GM12878 (cell line): ENCODE results near the gene EIF1. TPM values are rescaled to one million over a fixed set of nuclear protein-coding genes. Genes with fewer than 3 reads are reported as not detected.
A peak's percentile ranks its signal among the peaks of the same experiment; 100 is the strongest.

Experiments
- ATAC-seq: fragments of 200-7000 bp; cut with Tn5 transposase; 3 replicates; pipeline ENCODE4 v1.9.1; 2020; ENCODE audit warnings: mild to moderate bottlenecking, moderate library complexity
- BruUV-seq: library from RNA; stranded (reverse); fragments of 400-500 nt; replicated peaks from 2 replicates; lab custom pipeline; 2021; lab: Mats Ljungman, UMichigan
- CTCF ChIA-PET: fragments of 300-600 bp; sonication (Branson Sonifier 250); formaldehyde crosslinking; extraction: SDS; loops from one replicate; lab custom pipeline; 2021; ENCODE audit warnings: inconsistent platforms; lab: Yijun Ruan, JAX
- POLR2A ChIA-PET: fragments of 350-600 bp; formaldehyde crosslinking; extraction: SDS; loops from one replicate; lab custom pipeline; 2021; ENCODE audit warnings: inconsistent platforms; lab: Charles Lee
- RAD21 ChIA-PET: fragments of 300-600 bp; sonication (Branson Sonifier 250); formaldehyde crosslinking; loops from one replicate; lab custom pipeline; 2023; ENCODE audit warnings: antibody characterized with exemption; ENCODE audit not compliant: unreplicated experiment; lab: Charles Lee
- SMC1A ChIA-PET: fragments of 300-600 bp; sonication (Branson Sonifier 250); formaldehyde crosslinking; loops from one replicate; lab custom pipeline; 2023; ENCODE audit not compliant: unreplicated experiment, uncharacterized antibody; lab: Charles Lee
- DNase-seq: peaks from one replicate; pipeline ENCODE4 v3.0.0-alpha.2; 2011; ENCODE audit warnings: low read depth, low spot score
- FAIRE-seq: peaks from 3 replicates; lab custom pipeline; 2011; peaks lifted over from hg19 to GRCh38; lab: Jason Lieb, UNC
- H2AFZ ChIP-seq: 2 replicates; pipeline ENCODE4 v1.6.0; 2011; ENCODE audit warnings: low read depth, low read length, control low read depth; ENCODE audit not compliant: control insufficient read depth
- H3K27ac ChIP-seq: 2 replicates; pipeline ENCODE4 v1.5.1; 2011; ENCODE audit warnings: control low read depth; ENCODE audit not compliant: control insufficient read depth, insufficient read depth
- H3K27me3 ChIP-seq, 2 experiments: replicated peaks in 1 of 2; 2 replicates each; pipeline versions ENCODE4 v1.6.0 to v1.6.1; 2011; ENCODE audit warnings: low read length in 1 of 2; ENCODE audit not compliant: control insufficient read depth in 2 of 2, insufficient read depth in 2 of 2
- H3K36me3 ChIP-seq, 2 experiments: 2 replicates each; pipeline ENCODE4 v1.5.1; 2011; ENCODE audit warnings: low read length in 1 of 2; ENCODE audit not compliant: control insufficient read depth in 2 of 2, insufficient read depth in 2 of 2
- H3K4me1 ChIP-seq: 2 replicates; pipeline ENCODE4 v1.6.1; 2011; ENCODE audit warnings: mild to moderate bottlenecking, low read length, moderate library complexity, mixed read lengths; ENCODE audit not compliant: control insufficient read depth, insufficient read depth
- H3K4me2 ChIP-seq: 2 replicates; pipeline ENCODE4 v1.6.0; 2011; ENCODE audit warnings: control low read depth; ENCODE audit not compliant: control insufficient read depth, insufficient read depth
- H3K4me3 ChIP-seq: fragments of 200-600 bp; sonication (generic); 2 replicates; pipeline ENCODE4 v1.5.1; 2016
- H3K79me2 ChIP-seq: 2 replicates; pipeline ENCODE4 v1.6.0; 2011; ENCODE audit warnings: low read length; ENCODE audit not compliant: control insufficient read depth, insufficient read depth
- H3K9ac ChIP-seq: 2 replicates; pipeline ENCODE4 v1.8.0; 2011; ENCODE audit warnings: low read length, control low read depth, mixed read lengths; ENCODE audit not compliant: control insufficient read depth, insufficient read depth
- H3K9me3 ChIP-seq: replicated peaks from 3 replicates; pipeline ENCODE4 v1.5.1; 2011; ENCODE audit warnings: mild to moderate bottlenecking, low read length; ENCODE audit not compliant: control insufficient read depth, insufficient read depth
- H4K20me1 ChIP-seq: 2 replicates; pipeline ENCODE4 v1.6.0; 2011; ENCODE audit not compliant: control insufficient read depth, insufficient read depth
- BACH1 ChIP-seq: fragments of 450-650 bp; IDR thresholded peaks from 2 replicates; pipeline ENCODE4 v1.6.1; 2017; ENCODE audit warnings: mild to moderate bottlenecking, borderline replicate concordance
- CHD4 ChIP-seq: fragments of 200-600 bp; sonication (generic); IDR thresholded peaks from 2 replicates; pipeline ENCODE4 v1.6.1; 2016; ENCODE audit warnings: mild to moderate bottlenecking
- ESRRA ChIP-seq: IDR thresholded peaks from 2 replicates; pipeline ENCODE4 v1.6.1; 2012; ENCODE audit warnings: mild to moderate bottlenecking, low read length, improper control_type of control experiment
- FOXK2 ChIP-seq: fragments of 450-650 bp; IDR thresholded peaks from 2 replicates; pipeline ENCODE4 v1.6.1; 2017; ENCODE audit warnings: mild to moderate bottlenecking, moderate library complexity
- NBN ChIP-seq: fragments of 450-650 bp; IDR thresholded peaks from 2 replicates; pipeline ENCODE4 v1.6.1; 2016
- SREBF1 ChIP-seq: IDR thresholded peaks from 2 replicates; pipeline ENCODE4 v1.6.1; 2012; ENCODE audit warnings: mild to moderate bottlenecking, low read length
- SUZ12 ChIP-seq: fragments of 200-600 bp; sonication (generic); IDR thresholded peaks from one replicate; pipeline ENCODE4 v1.6.1; 2018; ENCODE audit warnings: antibody characterized with exemption, mild to moderate bottlenecking; ENCODE audit not compliant: unreplicated experiment
- ZSCAN29 ChIP-seq: fragments of 450-650 bp; IDR thresholded peaks from 2 replicates; pipeline ENCODE4 v1.6.1; 2017; ENCODE audit warnings: mild to moderate bottlenecking, moderate library complexity
- whole genome bisulfite sequencing: methylation state at CpG from one replicate; pipeline ENCODE4 v1.1.6; 2016; ENCODE audit warnings: low lambda C conversion rate; ENCODE audit not compliant: insufficient replicate concordance, insufficient coverage; ENCODE audit errors: missing lambda C conversion rate; 5-methylcytosine and 5-hydroxymethylcytosine counted together
- in situ Hi-C: fragments of 300-500 bp; cut with MboI; formaldehyde crosslinking; loops from 9 replicates; pipeline ENCODE4 v1.14.3; 2018; ENCODE audit warnings: mixed read lengths
- intact Hi-C: fragments of 100-400 bp; cut with micrococcal nuclease; formaldehyde crosslinking; loops from one replicate; pipeline ENCODE4 v1.14.2; 2022; ENCODE audit not compliant: unreplicated experiment
- polyA plus RNA-seq, 11 experiments: library from polyadenylated mRNA; depleted of rRNA in 4 of 11; unstranded in 6 of 11; stranded (reverse) in 5 of 11; fragments of >200 nt; fragmentation: Nextera tagmentation in 4 of 11; fragmentation: Illumina TruSeq in 1 of 11; extraction: Ambion mirVana in 4 of 11; extraction: Trizol in 1 of 11; gene quantifications; 1 replicate in 1 of 11; 2 replicates in 10 of 11; pipeline versions ENCODE4 v1.2.1 to v1.2.3, GENCODE V29; 2011 to 2016; ENCODE audit warnings: inconsistent platforms in 2 of 11, missing spikeins in 2 of 11, low read depth in 1 of 11
- total RNA-seq, 4 experiments: library from RNA; depleted of rRNA in 3 of 4; stranded (reverse); fragments of >200 nt in 3 of 4; fragmentation: Illumina TruSeq in 1 of 4; extraction: Trizol in 1 of 4; gene quantifications; 2 replicates each; pipeline versions ENCODE4 v1.2.1 to v1.2.3, GENCODE V29; 2013 to 2021
- TF ChIP-seq, protein P1 (sequence below): fragments of 150-350 bp; IDR thresholded peaks from 2 replicates; pipeline ENCODE4 v1.6.1; 2016; ENCODE audit warnings: low read depth, low read length
- TF ChIP-seq, protein P2 (sequence below): fragments of 150-350 bp; IDR thresholded peaks from 2 replicates; pipeline ENCODE4 v1.6.1; 2014; ENCODE audit warnings: mild to moderate bottlenecking, low read depth, low read length
- TF ChIP-seq, protein P3 (sequence below): fragments of 450-650 bp; formaldehyde crosslinking; IDR thresholded peaks from 2 replicates; pipeline ENCODE4 v1.5.0; 2022; ENCODE audit warnings: mild to moderate bottlenecking, missing genetic modification characterization

EIF1 gene
- total and polyA plus RNA-seq, 10 of the 15 experiments (the other 5 are each of a cell fraction or from before 2014, with no cell fraction given), result 39.4 to 815 (median 480) TPM

DNA sequence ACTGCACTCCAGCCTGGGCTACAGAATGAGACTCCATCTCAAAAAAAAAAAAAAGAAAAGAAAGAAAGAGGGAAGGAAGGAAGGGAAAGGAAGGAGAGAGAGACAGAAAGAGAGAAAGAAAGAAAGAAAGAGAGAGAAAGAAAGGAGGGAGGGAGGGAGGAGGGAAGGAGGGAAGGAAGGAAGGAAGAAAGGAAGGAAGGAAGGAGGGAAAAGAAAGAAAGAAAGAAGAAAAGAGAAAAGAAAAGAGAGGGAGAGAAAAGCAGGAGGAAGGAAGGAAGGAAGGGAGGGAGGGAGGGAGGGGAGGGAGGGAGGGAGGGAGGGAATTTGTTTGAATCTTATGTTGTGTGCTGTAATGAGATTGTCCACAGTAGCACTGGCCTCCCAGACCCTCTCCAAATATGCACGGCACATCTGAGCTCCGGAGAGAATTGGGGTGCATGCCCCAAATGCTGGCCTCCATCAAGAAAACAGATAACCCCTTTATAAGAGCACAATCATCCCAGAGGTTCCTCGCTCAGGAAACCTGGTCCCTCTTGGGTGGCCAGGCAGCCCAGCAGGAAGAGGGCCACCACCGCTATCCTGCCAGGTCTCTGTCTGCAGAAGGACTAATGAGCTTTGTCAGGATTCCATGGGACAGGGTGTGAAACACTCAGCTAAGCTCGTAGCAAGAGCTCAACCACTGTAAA is 8.8 kb upstream of the EIF1 start:
- Histone ChIP-seq H3K9me3 (no peaks in the 10 kb centered on the region; the same call in 2 of the 3 replicates), H3K4me2 (no peak overlapping the region; the same call in 1 of the 2 replicates), H3K4me1 (peaks cover 7% of the 10 kb centered on the region), H3K4me3 (no peak overlapping the region), H3K9ac (no peak overlapping the region), H2AFZ (no peak overlapping the region), H4K20me1 (no peaks in the 10 kb centered on the region), H3K27ac (peak overlapping the region; percentile 88; the same call in 1 of the 2 replicates), H3K36me3 (no peaks in the 10 kb centered on the region), H3K27me3 (no peaks in the 10 kb centered on the region), H3K79me2 (no peaks in the 10 kb centered on the region)
- RAD21 ChIA-PET, result interaction anchor here (0.6 to 6.5 kb wide), 7 partner anchors 9 to 25 kb away, joined by 3 to 105 read pairs (median 12); partner anchors contain the start of gene EIF1
- POLR2A ChIA-PET, result interaction anchor here (0.7 to 7.3 kb wide), 8 partner anchors 10 to 185 kb away, joined by 3 to 177 read pairs (median 4); partner anchors contain the start of genes EIF1, JUP and KLHL11
- CTCF ChIA-PET, result interaction anchor here (0.8 to 9.5 kb wide), 7 partner anchors 12 to 1055 kb away, joined by 3 to 265 read pairs (median 12); partner anchors contain the start of genes EIF1 and P3H4
- intact Hi-C loops (loop anchor here (1.0 kb wide), 1 partner anchor 8 kb away; the partner anchor contains the start of gene EIF1), in situ Hi-C loops (loop anchor here (10.0 to 25.0 kb wide), 3 partner anchors 1355 to 1682 kb away; partner anchors contain the start of gene TMEM106A)
- FAIRE-seq (no peak), ATAC-seq (no peak), DNase-seq (no peak)
- 74% methylated on average over 5 of the region's 5 CpGs for WGBS
- SMC1A ChIA-PET, result interaction anchor here (1.0 to 7.5 kb wide), 6 partner anchors 10 to 1076 kb away, joined by 3 to 122 read pairs (median 30); partner anchors contain the start of genes CNP and EIF1
- BruUV-seq, result no TSS peak
- TF ChIP-seq ZSCAN29 (no peak), SREBF1 (no peak), BACH1 (no peak), FOXK2 (no peak), SUZ12 (no peak), NBN (no peak), CHD4 (no peak), ESRRA (no peak)
- TF ChIP-seq, protein P1, sequence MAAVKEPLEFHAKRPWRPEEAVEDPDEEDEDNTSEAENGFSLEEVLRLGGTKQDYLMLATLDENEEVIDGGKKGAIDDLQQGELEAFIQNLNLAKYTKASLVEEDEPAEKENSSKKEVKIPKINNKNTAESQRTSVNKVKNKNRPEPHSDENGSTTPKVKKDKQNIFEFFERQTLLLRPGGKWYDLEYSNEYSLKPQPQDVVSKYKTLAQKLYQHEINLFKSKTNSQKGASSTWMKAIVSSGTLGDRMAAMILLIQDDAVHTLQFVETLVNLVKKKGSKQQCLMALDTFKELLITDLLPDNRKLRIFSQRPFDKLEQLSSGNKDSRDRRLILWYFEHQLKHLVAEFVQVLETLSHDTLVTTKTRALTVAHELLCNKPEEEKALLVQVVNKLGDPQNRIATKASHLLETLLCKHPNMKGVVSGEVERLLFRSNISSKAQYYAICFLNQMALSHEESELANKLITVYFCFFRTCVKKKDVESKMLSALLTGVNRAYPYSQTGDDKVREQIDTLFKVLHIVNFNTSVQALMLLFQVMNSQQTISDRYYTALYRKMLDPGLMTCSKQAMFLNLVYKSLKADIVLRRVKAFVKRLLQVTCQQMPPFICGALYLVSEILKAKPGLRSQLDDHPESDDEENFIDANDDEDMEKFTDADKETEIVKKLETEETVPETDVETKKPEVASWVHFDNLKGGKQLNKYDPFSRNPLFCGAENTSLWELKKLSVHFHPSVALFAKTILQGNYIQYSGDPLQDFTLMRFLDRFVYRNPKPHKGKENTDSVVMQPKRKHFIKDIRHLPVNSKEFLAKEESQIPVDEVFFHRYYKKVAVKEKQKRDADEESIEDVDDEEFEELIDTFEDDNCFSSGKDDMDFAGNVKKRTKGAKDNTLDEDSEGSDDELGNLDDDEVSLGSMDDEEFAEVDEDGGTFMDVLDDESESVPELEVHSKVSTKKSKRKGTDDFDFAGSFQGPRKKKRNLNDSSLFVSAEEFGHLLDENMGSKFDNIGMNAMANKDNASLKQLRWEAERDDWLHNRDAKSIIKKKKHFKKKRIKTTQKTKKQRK, result no peak
- TF ChIP-seq, protein P2, sequence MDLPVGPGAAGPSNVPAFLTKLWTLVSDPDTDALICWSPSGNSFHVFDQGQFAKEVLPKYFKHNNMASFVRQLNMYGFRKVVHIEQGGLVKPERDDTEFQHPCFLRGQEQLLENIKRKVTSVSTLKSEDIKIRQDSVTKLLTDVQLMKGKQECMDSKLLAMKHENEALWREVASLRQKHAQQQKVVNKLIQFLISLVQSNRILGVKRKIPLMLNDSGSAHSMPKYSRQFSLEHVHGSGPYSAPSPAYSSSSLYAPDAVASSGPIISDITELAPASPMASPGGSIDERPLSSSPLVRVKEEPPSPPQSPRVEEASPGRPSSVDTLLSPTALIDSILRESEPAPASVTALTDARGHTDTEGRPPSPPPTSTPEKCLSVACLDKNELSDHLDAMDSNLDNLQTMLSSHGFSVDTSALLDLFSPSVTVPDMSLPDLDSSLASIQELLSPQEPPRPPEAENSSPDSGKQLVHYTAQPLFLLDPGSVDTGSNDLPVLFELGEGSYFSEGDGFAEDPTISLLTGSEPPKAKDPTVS, result no peak
- TF ChIP-seq, protein P3, sequence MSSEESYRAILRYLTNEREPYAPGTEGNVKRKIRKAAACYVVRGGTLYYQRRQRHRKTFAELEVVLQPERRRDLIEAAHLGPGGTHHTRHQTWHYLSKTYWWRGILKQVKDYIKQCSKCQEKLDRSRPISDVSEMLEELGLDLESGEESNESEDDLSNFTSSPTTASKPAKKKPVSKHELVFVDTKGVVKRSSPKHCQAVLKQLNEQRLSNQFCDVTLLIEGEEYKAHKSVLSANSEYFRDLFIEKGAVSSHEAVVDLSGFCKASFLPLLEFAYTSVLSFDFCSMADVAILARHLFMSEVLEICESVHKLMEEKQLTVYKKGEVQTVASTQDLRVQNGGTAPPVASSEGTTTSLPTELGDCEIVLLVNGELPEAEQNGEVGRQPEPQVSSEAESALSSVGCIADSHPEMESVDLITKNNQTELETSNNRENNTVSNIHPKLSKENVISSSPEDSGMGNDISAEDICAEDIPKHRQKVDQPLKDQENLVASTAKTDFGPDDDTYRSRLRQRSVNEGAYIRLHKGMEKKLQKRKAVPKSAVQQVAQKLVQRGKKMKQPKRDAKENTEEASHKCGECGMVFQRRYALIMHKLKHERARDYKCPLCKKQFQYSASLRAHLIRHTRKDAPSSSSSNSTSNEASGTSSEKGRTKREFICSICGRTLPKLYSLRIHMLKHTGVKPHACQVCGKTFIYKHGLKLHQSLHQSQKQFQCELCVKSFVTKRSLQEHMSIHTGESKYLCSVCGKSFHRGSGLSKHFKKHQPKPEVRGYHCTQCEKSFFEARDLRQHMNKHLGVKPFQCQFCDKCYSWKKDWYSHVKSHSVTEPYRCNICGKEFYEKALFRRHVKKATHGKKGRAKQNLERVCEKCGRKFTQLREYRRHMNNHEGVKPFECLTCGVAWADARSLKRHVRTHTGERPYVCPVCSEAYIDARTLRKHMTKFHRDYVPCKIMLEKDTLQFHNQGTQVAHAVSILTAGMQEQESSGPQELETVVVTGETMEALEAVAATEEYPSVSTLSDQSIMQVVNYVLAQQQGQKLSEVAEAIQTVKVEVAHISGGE, result no peak
